ENCODE results near the gene KDM8.
"Not testable (repeated sequence)": the region's sequence is repeated elsewhere in the genome, so short reads cannot be mapped to it uniquely, and the experiment has no call there.

The KDM8 gene

GRCh38 chr16:27191352-27191924 lies 11.9 kb upstream of the KDM8 start:
- DNase-seq, result no peak

- DNase-seq, result no peak
Observed at GRCh38 chr16:27193300-27193990, 9.9 kb upstream of the KDM8 start.

DNA sequence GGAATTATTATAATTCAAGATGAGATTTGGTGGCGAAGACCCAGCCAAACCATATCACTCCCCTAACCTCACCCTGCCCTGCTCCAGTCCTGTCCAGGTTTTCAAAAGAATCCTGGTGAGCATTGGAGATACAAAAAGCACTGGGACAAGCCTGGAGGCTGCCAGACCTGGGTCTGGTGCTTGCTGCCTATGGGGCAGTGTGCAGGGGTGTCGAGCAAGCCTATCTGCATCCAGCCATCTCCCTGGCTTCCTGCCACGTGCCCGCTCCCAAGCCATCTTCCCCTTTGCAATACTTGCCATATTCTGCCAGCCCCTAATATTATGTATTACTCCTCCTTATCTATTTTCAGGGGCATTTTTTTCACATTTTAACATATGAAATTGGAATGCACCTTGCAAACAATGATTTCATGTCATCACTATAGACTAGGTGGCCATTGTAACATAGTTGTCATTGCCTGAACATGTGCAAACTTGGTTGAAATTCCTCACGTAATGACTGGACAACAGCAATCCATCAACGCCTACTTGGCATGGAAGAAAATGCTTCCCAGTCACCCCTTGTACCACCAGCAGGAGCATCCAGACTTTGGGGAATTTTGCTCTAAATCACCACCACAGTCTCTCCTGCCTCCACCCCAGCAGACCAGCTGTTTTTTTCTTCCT lies 8.1 kb upstream of the KDM8 start:
- no peak for DNase-seq

GRCh38 chr16:27195941-27196595 lies 7.3 kb upstream of the KDM8 start:
- no peak for DNase-seq

DNA sequence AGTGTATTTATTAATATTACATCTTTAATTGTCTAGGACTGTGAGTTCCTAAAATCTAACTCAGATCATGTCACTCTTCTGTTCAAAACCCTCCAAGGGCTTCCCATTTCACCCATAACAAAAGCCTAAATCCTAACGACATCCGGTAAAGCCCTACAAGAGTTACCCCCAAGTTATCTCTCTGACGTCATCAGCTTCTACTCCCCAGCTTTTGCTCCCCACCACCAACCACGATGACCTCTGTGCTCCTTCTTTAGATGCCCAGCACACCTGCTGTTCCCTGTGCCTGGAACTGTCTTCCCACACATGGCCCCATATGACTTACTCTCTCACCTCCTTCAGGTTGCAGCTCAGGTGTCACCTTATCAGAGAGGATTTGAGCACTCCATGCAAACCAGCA lies 6.3 kb upstream of the KDM8 start:
- no peak for DNase-seq

GRCh38 chr16:27198451-27199234 lies 4.7 kb upstream of the KDM8 start:
- no peak for DNase-seq

- DNase-seq, result no peak
Observed at GRCh38 chr16:27199235-27199586, 4.1 kb upstream of the KDM8 start.

- DNase-seq, result no peak
Observed at GRCh38 chr16:27199736-27200135, 3.6 kb upstream of the KDM8 start.

- DNase-seq, result not testable (repeated sequence)
Observed at GRCh38 chr16:27200914-27201313, 2.4 kb upstream of the KDM8 start.

DNA sequence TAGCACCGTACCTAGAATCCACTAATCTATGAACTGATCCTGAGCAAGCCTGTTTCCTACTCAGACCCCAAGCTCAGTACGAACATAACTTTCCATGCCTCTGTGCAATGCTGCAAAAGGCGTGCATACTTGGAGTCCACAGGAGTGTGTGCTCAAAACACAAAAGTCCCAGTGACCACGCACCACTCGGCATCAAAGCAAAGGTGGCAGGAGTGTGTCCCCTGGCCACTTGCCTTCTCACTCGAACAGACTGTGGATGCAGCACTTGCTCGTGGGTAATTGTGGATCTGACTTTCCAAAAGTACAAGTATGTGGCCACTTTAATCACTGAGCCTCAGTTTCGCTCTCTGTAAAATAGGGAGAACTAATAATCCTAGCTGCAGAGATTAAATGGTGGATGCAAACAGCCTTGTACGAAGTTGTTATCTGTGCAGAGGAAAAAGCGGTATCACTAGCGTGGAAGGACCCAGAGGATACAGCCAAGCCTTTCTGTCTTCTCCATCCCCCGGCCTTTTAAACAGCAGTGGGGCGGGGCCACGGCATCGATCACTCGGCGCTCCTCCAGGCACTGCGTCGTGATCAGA lies 311 bp upstream of the KDM8 start:
- no peak for DNase-seq

GRCh38 chr16:27204312-27204915 lies 1.1 kb downstream of the KDM8 start:
- no peak for DNase-seq

- DNase-seq, result no peak
Observed at GRCh38 chr16:27205423-27206065, 2.2 kb downstream of the KDM8 start.

DNA sequence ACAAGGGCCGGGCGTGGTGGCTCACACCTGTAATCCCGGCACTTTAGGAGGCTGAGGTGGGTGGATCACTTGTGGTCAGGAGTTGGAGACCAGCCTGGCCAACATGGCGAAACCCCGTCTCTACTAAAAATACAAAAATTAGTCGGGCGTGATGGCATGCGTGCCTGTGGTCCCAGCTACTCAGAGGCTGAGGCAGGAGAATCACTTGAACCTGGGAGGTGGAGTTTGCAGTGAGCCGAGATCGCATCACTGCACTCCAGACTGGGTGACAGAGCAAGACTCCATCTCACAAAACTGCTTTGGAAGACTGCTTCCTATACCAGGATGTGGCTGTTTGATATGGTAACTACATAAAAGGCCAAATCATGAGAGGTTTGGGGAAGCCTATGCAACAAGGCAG lies 3.8 kb downstream of the KDM8 start:
- not testable (repeated sequence) for DNase-seq

DNA sequence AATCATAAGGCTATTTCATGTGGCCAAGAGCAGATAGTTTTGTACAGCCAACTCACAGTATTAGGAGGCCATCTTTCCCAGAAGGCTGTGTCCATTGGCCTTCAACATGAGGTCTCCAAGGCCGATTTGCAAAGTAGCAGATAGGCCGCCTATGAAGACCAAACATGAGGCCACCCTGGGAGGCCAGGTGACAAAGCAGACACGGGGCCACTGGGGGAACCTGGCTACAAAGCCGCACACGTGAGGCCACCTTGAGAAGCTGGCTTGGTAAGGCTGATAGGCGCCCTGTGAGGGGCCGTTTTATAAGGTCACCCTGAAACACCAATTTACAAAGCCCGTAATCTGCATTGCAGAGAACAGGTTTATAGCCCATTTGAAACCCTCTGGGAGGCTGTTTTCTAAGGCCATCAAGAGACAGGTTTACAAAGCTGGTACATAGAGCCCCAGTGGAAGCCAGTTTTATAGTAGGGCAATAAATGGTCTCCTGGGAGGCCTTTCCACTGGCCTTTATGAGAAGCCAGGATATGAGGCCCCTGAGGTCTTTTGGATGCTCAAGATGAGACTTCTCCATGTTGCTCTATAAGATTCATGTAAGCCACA lies 4.9 kb downstream of the KDM8 start:
- DNase-seq, result no peak

DNA sequence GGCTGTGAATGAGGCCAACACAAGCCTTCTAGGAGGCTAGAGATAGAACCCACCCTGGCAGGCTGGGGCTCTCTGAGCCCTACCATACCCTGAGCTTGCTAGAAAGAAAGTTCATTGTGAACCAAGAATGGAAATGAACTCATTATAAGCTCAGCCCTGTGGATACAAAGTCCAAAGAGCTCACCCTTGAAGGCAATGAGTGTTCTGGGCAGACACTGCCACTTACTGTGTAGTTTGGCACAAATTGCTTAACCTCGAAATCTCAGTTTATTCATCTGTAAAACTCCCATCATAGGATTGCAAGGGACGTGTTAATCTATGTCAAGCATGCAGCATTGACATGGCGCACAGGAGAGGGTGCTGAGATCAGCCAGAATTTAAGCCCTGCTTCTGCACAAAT lies 5.5 kb downstream of the KDM8 start:
- DNase-seq, result no peak

DNA sequence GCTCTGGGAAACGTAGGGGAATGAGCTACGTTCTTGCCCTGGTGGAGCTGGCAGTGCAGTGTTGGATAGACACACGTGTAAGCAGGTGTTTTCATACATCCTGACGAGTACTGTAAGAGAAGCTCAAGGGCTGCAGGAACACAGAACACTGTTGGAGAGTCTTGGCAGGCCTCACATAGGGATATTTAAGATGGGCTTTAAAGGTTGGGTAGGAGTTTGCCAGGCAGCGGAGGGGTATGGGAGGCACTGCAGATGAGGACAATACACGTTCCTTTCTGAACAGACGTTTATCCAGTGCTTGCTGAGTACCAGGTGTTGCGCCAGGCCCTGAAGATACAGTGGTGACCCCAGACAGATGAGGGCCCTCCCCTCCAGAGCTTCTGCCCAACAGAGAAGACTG lies 6.3 kb downstream of the KDM8 start:
- DNase-seq, result no peak

DNA sequence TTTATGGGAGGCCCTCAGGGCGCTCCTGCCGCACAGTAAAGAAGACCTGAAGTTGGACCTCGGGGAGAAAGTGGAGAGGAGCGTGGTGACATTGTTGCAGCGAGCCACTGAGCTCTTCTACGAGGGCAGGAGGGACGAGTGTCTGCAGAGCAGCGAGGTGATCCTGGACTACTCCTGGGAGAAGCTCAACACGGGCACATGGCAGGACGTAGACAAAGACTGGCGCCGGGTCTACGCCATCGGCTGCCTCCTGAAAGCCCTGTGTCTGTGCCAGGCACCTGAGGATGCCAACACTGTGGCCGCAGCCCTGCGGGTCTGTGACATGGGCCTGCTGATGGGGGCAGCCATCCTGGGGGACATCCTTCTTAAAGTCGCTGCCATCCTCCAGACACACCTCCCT lies 6.8 kb downstream of the KDM8 start:
- DNase-seq, result no peak

DNA sequence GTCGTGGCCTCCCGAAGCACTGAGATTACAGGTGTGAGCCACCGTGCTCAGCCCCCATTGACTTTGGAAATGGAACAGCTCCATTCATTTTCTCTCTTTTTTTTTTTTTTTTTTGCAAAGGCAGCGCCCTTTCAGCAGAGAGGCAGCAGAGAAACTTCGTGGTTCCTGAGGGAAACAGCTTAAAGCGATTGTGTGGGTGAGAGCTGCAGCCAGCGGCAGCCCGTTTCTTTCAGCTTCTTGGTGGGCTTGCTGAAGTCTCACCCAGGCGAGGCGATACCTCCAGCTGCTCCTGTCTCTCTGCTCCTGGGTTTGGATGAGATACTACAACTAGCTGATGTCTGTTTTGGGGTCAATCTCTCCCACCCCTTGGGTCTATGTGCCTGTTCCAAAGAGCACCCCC lies 7.7 kb downstream of the KDM8 start:
- no peak for DNase-seq

DNA sequence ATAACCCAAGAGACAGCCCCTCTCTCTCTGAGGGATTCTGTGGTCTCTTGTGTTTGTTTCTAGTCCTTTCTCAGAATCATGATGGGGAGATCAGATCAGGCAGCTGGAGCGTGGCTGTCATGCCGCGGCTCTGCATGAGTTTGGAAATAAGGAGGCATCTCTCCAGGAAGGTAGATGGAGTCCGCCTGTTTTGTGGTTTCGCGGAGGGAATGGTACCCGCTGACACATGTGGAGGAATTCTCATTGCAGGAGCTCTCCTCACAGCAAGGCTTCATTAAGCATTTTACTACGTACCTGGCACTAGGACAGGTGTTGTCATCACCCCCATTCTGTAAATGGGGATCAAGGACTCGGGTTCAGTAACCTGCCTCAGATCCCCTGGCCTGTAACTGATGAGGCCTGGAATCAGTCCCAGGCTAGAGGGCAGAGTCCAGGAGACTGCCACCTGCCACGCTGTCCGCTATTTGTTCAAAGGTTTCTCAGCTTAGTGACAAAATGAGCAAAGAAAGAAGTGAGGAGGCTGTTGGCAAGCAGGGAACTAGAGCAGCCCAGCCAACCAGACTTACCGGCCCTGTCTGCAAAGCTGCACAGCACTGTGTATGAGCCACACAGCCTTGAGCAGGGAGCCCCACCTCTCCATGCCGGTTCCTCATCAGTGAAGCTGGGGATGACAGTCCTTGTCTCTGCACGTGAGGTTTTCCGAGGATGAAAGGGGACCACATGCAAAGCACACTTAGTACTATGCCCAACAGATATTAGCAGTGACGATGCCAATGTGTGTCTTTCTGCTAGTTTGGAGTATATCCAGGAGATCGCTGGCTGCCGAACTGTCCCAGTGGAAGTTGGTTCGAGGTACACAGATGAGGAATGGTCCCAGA lies 11.0 kb downstream of the KDM8 start:
- DNase-seq, result no peak

DNA sequence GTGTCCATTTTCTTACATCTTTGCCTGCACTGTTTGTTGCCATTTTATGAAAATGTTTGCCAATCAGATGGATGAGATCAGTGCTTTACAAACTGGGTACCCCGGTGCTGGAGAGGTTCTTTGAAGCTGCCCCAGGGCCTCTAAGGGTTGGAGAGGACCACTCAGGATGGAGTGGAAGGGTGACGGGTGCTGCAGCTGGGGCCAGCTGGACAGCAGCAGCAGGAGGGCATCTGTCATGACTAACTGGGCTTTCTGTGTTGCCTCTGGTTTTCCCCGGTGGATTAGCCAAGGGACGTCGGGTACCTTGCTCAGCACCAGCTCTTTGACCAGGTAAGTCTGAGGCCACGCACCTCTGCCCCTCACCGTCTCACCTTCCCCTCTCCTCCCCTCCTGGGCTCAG lies 12.3 kb downstream of the KDM8 start:
- DNase-seq, result no peak
